Mesothelial cell of epicardium (in vitro differentiated cells): Measurements from ENCODE around the gene SLC5A10. TPM values are rescaled to one million over a fixed set of nuclear protein-coding genes. Genes with fewer than 3 reads are reported as not detected.

ENCODE experiments used
- DNase-seq, 2 experiments: peaks; one replicate each; pipeline ENCODE4 v3.0.0; 2021; ENCODE audit warnings: low spot score in 2 of 2; ENCODE audit not compliant: unreplicated experiment in 2 of 2
- H3K27ac Mint-ChIP-seq: 2 replicates; pipeline ENCODE4 v1.8.0; 2021; ENCODE audit warnings: mixed read lengths
- H3K27me3 Mint-ChIP-seq: 2 replicates; pipeline ENCODE4 v1.8.0; 2021; ENCODE audit warnings: low read depth, mixed read lengths
- H3K36me3 Mint-ChIP-seq: 2 replicates; pipeline ENCODE4 v1.8.0; 2021; ENCODE audit warnings: mixed read lengths
- H3K4me1 Mint-ChIP-seq: 2 replicates; pipeline ENCODE4 v1.8.0; 2021; ENCODE audit warnings: mixed read lengths
- H3K4me3 Mint-ChIP-seq: 2 replicates; pipeline ENCODE4 v1.8.0; 2021; ENCODE audit warnings: mild to moderate bottlenecking, moderate library complexity, mixed read lengths
- H3K9me3 Mint-ChIP-seq: 2 replicates; pipeline ENCODE4 v1.8.0; 2021; ENCODE audit warnings: mixed read lengths
- total RNA-seq: library from RNA; stranded (reverse); gene quantifications from 3 replicates; pipeline ENCODE4 v1.2.1, GENCODE V29; 2021
- TF ChIP-seq, protein P1 (sequence below): fragments of 200-600 bp; sonication (generic); IDR thresholded peaks from one replicate; pipeline ENCODE4 v1.5.0; 2021; ENCODE audit warnings: antibody characterized with exemption; ENCODE audit not compliant: unreplicated experiment

SLC5A10 gene
- total RNA-seq = 0.14 to 0.25 TPM (median 0.24 TPM) in 3 replicates

DNA sequence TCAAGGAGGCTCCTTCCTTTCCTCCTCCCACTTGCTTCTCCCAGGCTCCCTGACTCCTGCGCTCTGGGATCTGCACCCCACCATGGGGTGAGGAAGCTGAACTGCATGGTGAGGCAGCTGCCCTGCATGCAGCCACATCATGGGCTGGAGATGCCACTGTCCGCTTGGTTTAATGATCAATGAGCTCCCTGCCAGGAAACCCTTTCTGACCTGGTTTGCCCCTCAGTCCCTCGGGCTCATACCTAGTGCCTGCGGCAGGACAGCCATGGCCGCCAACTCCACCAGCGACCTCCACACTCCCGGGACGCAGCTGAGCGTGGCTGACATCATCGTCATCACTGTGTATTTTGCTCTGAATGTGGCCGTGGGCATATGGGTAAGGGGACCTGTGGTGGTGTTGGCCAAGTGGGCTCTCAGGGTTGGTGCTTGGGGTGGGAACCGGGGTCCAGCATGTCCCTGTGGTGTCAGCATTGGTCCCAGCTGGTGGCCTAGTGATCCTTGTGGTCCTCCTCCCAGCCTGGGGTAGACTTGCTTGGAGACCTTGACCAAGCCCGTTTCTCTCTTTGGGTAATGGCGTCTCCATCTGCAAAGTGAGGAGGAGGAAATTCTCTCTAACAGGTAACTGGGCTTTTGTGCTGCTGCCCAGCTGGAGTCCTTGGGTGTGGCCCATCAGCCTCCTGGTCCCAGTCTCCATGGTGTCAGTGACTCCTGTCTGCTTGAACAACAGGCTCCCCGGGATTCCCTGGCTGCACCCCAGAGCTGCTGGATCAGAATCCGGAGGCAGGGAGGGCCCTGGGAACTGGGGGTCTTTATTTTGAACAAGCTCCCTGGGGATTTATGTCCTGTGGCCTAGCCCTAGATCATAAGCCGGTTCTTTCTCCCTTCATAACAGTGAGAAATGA lies at the start of gene SLC5A10:
Gene SLC5A10, plus strand, starts transcription at position 225 of the 902 bp plus-strand sequence. Its CDS starts 41 bp downstream, at position 266.
- no peak for DNase-seq
- Mint-ChIP-seq H3K27me3 (no peaks in the 10 kb centered on the region), H3K9me3 (no peaks in the 10 kb centered on the region), H3K27ac (no peak within 1 kb of the TSS), H3K36me3 (no peaks in the 10 kb centered on the region), H3K4me3 (no peak within 1 kb of the TSS), H3K4me1 (no peaks in the 10 kb centered on the region)
- TF ChIP-seq, protein P1, sequence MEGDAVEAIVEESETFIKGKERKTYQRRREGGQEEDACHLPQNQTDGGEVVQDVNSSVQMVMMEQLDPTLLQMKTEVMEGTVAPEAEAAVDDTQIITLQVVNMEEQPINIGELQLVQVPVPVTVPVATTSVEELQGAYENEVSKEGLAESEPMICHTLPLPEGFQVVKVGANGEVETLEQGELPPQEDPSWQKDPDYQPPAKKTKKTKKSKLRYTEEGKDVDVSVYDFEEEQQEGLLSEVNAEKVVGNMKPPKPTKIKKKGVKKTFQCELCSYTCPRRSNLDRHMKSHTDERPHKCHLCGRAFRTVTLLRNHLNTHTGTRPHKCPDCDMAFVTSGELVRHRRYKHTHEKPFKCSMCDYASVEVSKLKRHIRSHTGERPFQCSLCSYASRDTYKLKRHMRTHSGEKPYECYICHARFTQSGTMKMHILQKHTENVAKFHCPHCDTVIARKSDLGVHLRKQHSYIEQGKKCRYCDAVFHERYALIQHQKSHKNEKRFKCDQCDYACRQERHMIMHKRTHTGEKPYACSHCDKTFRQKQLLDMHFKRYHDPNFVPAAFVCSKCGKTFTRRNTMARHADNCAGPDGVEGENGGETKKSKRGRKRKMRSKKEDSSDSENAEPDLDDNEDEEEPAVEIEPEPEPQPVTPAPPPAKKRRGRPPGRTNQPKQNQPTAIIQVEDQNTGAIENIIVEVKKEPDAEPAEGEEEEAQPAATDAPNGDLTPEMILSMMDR = no peak

DNA sequence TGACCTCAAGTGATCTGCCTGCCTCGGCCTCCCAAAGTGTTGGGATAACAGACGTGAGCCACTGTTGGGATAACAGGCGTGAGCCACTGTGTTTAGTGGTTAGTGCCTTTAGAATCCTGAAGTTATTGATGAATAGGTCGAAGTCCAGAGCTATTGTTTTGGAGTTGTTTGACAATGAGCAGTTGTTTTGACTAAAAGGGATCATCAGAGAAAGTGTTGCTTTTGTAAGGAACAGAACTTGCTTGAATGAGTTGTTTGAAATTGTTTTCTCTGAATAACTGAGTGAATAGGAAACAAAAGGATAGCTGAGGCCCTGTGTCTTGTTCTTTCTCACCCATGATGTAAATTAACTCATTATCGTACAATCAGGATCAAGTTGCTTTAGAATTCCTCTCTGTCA lies 47.5 kb upstream of the SLC5A10 start:
- no peak for DNase-seq
- TF ChIP-seq, protein P1 = no peak
- H3K27ac Mint-ChIP-seq = no peak overlapping the region
- H3K4me3 Mint-ChIP-seq = no peak overlapping the region
- H3K27me3 Mint-ChIP-seq = no peaks in the 10 kb centered on the region
- peaks cover 3% of the 10 kb centered on the region for H3K9me3 Mint-ChIP-seq
- H3K4me1 Mint-ChIP-seq = no peaks in the 10 kb centered on the region
- H3K36me3 Mint-ChIP-seq = peaks cover 57% of the 10 kb centered on the region

GRCh38 chr17:18905226-18905625 lies 46.7 kb upstream of the SLC5A10 start:
- no peak overlapping the region for H3K27ac Mint-ChIP-seq
- peaks cover 55% of the 10 kb centered on the region for H3K36me3 Mint-ChIP-seq
- no peak overlapping the region for H3K4me3 Mint-ChIP-seq
- DNase-seq = no peak
- TF ChIP-seq, protein P1 = no peak
- peaks cover 3% of the 10 kb centered on the region for H3K9me3 Mint-ChIP-seq
- no peaks in the 10 kb centered on the region for H3K4me1 Mint-ChIP-seq
- H3K27me3 Mint-ChIP-seq = no peaks in the 10 kb centered on the region

- peaks cover 3% of the 10 kb centered on the region for H3K9me3 Mint-ChIP-seq
- H3K27ac Mint-ChIP-seq = no peak overlapping the region
- DNase-seq = no peak
- H3K27me3 Mint-ChIP-seq = no peaks in the 10 kb centered on the region
- H3K4me3 Mint-ChIP-seq = no peak overlapping the region
- no peaks in the 10 kb centered on the region for H3K4me1 Mint-ChIP-seq
- peaks cover 51% of the 10 kb centered on the region for H3K36me3 Mint-ChIP-seq
- TF ChIP-seq, protein P1 = no peak
These were observed 41.6 kb upstream of the SLC5A10 start for GRCh38 chr17:18910326-18910725.

DNA sequence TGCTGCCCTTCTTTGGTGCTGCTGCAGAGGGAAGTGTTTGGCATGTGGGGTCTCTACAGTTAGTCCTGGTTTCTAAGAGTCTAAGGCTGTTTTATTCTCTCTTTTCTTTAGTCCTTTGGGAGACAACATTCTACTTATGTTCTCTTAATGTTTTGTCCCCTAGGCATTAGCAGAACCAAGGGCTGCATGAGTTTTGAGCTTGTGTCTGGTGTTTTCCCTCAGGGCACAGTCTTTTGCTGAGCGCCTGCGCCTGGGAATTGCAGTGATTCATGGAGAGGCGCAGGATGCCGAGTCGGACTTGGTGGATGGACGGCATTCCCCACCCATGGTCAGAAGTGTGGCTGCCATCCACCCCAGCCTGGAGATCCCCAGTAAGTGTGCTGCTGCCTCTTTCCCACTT lies 41.1 kb upstream of the SLC5A10 start:
- Mint-ChIP-seq H3K27ac (peak overlapping the region; percentile 59), H3K9me3 (peaks cover 3% of the 10 kb centered on the region), H3K4me1 (no peaks in the 10 kb centered on the region), H3K27me3 (no peaks in the 10 kb centered on the region), H3K4me3 (no peak overlapping the region), H3K36me3 (peaks cover 54% of the 10 kb centered on the region)
- TF ChIP-seq, protein P1 = no peak
- no peak for DNase-seq
